Fibroblast of peridontal ligament (primary cell): ENCODE results near the gene OR51F2.
"Not testable (repeated sequence)": the region's sequence is repeated elsewhere in the genome, so short reads cannot be mapped to it uniquely, and the experiment has no call there.

ENCODE experiments used
- DNase-seq: peaks from one replicate; pipeline ENCODE4 v3.0.0-alpha.2; 2010; ENCODE audit errors: extremely low read depth

The OR51F2 gene, protein sequence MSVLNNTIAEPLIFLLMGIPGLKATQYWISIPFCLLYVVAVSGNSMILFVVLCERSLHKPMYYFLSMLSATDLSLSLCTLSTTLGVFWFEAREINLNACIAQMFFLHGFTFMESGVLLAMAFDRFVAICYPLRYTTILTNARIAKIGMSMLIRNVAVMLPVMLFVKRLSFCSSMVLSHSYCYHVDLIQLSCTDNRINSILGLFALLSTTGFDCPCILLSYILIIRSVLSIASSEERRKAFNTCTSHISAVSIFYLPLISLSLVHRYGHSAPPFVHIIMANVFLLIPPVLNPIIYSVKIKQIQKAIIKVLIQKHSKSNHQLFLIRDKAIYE

DNA sequence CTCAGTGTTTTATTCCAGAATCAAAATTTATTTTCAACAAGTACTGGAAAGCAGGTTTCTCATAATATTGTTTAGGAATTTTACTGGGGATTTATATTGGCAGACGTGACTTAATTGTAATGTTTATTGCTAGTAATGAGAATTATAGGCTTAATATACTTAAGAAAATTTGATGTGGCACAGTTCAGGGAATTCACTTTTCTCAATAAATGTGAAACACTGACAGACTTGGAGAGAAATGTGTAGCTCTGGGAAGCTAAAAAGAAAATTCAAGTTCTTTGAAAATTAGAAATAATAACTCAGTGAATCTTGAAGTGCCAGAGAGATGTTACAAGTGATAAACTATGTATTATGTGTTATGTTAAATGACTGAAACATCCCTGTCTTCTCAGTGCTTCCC, at the start of gene OR51F2:
TSS of gene OR51F2 (plus strand) at position 301 of the 400 bp plus-strand sequence. CDS start 101 bp downstream, outside the sequence.
- DNase-seq, result no peak

DNA sequence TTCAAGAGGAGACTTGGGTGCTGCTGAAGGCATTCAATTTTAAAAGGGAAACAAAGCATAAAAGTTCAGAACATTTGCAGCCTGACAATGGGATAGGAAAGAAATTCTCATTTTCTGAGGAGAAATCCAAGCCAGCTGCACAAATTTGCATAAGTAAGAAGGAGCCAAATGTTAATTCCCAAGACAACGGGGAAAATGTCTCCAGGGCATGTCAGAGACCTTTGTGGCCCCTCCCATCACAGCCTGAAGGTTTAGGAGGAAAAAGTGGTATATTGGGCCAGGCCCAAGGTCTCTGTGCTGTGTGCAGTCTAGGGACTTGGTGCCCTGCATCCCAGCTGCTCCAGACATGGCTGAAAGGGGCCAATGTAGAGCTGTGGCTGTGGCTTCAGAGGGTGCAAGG, 38.7 kb upstream of the OR51F2 start:
- DNase-seq, result no peak

DNA sequence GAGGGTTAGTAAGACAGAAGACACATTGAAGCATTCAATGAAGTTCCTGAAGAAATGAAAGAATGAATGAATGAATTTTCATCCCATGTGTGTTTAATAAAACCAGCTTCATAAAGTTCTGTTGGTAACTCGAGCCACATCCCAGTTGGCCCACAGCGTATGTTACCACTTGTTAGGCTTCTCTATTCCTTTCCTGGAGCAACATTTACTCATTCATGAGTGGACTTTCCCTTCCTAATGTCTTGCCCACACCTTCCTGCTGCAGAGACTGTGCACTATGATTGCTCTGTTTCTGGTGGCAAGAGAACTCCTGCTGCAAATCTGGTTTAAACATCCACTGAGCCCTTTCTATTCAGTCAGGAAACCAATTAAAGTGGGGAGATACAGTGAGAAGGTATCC, 23.9 kb upstream of the OR51F2 start:
- no peak for DNase-seq

DNA sequence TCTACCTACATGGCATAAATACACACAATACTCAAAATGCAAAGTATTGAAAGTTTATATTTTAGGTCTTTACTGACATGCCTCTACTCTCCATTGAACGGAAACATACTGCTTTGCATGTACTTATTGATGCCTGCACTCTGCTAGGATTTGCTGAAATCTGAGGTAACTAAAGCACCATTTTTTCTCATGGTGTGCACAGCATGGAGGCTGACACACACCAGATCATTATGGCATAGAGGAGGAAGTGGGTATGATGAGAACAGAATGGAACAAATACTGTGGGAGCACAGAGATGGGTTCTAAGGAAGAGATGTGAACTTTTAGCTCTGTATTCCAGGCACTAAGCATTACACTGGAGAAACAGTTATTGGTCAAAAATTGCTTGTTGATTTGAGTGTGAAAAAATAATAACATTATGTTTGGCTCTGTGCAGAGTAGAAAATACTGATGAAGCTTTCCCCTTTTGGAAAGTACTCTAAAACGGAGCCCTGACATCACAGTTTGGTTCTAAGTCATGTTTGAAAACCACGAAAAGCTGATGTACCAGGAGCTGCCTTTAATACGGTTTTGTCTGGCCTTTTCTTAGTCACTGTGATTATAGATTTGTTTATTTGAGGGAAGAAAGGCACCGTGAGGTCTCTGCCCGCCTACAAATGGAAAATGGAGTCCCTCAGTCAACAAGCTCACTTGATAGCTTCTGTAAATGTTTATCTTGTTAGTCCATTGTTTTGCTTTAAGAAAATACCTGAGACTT, 22.5 kb upstream of the OR51F2 start:
- DNase-seq, result no peak

DNA sequence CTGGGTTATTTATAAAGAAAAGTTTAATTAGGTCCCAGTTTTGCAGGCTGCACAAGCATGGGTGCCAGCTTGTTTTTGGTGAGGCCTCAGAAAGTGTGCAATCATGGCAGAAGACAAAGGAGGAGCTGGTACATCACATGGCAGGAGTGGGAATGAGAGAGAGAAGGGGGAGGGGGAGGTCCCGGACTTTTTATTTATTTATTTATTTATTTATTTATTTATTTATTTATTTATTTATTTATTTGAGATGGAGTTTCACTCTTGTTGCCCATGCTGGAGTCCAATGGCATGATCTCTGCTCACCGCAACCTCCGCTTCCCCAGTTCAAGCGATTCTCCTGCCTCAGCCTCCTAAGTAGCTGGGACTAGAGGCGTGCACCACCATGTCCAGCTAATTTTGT, 19.8 kb upstream of the OR51F2 start:
- DNase-seq, result not testable (repeated sequence)

DNA sequence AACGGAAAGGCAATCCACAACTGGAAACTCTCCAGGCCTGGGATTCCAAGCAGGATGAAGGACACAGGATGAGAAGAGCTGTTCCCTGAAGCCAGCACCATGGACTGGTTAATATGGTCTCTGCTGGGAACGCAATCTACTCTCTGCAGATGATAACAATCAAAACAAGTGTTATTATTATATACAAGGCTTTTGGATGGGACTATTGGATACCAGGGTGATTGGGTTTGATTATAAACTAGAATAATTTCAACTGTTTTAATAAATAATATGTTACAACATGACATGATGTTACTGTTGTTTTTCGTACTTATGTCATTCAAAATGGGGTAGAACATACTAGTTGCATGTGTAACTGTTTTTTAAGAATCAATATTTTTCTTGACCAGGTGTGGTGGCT, 16.8 kb upstream of the OR51F2 start, which contains the start of gene OR52R1:
TSS of gene OR52R1 (minus strand) at position 101 of the 400 bp plus-strand sequence. CDS start at position 101, 0 bp downstream.
- DNase-seq, result no peak

DNA sequence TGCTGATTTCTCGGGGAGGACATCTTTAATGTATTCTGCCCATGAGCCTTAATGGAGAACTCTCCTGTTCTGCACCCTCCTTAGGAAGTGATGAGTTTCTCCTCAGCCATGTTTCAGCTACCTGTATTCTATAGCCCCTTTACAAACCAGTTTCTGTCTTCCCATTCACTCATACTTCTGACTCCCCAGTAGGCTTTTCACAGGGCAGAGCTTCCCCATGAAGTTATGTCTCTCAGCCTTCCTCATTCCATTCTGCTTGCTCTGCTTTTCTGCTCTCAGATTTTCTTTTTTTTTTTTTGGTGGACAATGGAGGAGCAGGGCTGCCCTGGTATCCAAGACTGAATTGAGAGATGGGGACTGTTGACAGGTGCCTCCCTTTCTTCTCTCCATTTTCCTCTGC, 12.6 kb upstream of the OR51F2 start:
- DNase-seq, result no peak

DNA sequence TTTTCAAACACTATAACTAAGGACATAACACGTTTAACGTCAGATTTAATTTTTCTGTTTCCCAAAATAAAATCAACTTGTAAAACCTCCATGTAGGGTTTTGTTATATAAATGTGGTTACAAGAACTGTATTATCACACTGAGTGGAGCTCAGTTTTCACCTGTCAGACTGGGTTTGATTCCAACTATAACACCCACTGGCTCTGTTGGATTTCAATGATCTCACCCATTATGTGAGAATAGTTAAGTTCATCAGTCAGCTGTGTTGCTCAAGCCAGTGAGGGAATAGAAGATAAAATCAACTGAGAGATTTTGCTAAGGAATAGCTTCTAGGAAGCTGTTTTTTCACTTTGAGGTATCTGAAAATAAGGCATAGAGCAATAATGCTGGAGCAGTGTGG, 11.9 kb upstream of the OR51F2 start:
- no peak for DNase-seq

DNA sequence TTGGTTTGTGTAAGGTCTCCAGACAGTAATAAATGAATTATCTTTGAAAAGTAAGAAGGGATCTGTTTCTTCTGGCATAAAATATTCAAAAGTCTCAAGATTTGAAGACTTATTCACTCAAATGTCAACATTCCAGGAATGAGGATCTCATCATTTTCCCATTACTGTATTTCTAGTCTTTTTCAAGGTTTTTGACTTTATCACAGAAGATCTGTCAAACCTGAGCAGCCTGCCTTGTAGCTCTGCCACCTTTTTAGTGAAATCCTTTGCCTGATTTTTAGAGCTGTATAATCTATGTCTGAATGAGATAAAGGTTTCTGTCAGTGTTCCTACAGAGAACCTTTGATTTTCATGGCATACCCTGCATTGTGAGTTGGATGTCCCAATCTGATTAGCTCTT, 4.0 kb downstream of the OR51F2 start:
- no peak for DNase-seq

DNA sequence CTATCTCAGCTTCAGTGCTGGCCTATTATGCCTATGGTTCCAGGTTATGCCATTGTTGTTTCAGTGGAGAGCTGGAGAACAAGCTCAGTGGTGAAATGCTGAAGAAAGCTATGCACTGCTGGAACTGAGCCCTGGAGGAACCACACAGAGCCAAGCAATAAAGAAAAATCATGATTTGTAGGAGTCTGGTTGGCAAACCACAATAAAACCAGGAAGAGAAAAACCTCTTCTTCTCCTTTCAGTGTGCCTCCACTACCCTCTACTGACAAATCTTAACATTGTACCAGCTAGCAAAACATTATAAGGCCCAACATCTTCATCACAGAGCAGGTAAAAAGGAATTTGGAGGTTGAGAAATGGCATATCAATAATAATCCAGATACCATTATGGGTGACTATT, 5.3 kb downstream of the OR51F2 start:
- peak; percentile 71 for DNase-seq

DNA sequence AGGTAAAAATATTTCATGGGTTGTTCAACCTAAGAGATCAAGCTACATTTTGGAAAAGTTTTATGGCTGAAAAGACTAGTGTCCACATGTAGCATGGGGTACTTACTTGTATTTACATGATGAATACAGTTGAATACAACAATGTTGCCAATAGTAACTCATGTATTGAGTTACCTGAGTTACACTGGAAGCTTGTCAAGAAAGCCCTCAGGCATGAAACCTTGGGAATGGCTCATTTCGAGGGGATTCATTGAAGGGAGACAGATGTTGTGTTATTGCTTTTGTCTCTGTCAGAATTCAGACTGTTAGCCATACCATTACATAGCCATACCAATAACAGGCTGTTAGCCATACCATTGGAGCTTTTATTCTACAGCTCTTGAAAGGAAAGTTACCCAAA, 9.2 kb downstream of the OR51F2 start:
- DNase-seq, result no peak

DNA sequence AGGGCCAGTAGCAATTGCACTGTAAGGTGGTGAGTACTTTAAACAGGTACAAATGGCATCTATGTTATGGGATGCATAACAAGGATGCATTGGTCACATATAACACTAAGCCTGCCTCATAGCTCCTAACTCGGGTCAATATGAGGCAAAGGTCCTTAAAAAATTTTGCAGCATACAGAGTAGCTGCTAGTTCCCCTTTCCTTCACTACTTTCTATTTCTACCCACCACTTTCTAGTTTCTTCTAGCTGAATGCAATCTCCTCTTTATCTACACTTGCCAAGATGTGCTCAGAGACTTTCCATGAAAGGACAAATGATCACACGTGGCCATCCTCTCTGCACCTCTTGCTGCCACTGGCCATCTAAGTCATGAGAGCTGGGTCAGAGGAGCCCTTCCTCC, 9.8 kb downstream of the OR51F2 start:
- no peak for DNase-seq

DNA sequence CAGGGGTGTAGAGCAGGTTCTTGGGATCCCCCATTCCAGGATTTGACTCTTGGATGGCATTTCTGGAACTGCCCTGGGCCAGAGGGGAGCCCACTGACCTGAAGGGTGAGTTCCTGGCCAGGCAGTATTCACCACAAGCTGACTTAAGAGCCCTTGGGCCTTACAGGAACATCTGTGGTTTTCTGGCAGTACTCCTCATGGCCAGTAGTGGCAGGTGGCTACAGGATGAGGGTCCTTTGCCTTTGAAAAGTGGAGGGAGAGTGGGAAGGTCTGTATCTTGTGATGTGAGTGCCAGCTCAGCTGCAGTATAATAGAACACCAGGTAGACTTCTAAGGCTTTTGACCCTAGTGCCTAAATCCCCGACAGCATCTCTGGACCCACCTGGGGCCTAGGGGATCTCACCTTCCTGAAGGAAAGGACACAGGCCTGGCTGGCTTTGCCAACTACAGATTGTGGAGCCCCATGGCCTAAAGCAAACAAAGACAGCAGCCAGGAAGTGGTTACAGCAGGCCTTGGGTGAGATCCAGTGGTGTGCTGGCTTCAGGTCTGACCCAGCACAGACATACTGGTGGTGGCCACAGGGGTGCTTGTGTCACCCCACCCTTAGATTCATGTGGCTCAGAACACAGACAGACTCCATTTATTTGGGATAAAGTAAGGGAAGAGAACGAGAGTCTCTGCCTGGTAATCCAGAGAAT, 18.9 kb downstream of the OR51F2 start:
- no peak for DNase-seq

DNA sequence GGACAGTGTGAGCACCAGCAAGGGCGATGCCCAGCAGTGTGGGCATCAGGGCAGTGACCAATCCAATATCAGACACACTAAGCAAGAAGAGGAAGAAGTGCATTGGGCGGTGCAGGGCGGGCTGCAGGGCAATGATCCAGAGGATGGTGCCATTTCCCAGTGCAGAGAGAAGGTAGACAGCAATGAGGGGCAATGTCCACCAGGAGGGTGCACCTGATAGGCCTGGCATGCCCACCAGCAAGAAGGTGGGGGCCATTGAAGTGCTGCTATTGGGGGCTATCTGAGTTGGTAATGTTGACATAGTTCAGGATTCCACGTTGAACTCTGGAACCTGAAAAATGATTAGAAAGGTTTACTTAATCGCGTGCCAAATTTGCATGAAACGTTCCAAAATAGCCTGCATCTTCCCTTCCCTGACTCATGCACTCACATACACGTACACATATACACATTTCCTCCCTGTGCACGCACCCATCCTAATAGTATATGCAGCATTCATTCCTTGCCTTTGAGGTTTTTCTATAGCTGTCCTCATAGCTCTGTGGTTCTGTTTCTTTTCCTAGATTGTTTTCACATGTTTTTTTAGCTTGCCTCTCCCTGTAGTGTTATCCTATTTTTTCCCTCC, 27.9 kb downstream of the OR51F2 start, which contains the start of gene OR51S1:
TSS of gene OR51S1 (minus strand) at position 301 of the 625 bp plus-strand sequence. CDS start at position 301, 0 bp downstream.
- DNase-seq, result no peak

DNA sequence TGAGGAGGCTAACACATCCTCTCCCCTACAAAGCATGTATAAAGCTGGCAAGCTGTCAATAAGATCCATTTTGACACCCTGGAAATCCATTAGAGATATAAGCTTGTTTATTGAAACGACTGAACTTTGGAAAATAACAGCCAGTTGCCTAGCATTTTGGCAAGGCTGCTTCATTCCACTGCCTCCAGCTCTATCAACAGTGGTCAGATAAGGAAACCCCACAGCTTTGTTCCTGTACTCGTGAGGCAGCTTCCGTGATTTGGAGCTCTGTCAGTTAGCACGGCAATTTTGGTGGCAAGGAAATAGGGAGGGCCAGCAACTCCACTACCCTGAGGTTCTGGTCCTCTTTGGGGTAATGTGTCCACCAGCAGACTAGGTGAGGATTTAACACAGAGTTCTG, 29.9 kb downstream of the OR51F2 start:
- peak; percentile 18 for DNase-seq

DNA sequence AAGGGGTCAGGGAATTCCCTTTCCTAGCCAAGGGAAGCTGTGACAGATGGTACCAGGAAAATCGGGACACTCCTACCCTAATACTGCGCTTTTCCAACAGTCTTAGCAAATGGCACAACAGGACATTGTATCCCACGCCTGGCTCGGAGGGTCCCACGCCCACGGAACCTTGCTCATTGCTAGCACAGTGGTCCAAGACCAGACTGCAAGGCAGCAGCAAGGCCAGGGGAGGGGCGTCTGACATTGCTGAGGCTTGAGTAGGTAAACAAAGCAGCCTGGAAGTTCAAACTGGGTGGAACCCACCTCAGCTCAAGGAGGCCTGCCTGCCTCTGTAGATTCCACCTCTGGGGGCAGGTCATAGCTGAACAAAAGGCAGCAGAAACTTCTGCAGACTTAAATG, 33.2 kb downstream of the OR51F2 start:
- not testable (repeated sequence) for DNase-seq

DNA sequence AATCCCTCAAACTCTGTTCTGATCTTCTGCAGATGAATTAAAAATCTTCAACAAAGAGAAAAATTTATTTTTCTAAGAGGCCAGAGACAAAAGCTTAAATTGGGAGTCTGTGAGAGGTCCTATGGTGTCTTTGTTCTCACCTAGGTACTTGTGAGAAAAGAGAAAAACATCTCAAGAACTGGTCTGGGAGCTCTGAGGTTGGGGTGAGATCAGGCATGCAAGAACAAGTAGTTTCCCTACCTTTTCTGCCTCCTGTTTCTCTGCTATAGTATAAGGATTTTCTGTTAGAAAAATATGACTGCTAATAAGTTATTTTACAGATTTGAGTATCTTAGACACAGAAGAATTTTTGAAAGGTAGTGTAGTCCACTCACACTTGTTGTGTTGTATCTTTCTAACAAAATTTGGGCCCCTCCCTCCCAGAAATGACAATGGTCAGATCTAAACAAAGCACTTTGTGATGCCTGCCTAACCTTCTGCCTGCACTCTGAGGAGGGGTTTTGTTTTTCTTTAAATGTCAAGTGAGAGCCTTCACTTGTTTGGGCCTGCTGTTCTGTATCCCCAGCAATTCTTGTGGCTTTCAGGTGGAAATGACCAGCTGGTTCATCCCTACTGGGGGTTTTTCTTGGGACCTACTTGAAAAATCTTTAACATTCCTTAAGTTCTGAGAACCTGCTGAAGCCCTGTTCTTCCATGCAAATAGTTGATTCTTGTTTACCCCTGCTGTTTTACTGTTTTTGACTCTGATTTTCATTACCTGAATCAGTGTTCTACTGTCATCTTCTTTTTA, 41.5 kb downstream of the OR51F2 start:
- DNase-seq, result no peak

DNA sequence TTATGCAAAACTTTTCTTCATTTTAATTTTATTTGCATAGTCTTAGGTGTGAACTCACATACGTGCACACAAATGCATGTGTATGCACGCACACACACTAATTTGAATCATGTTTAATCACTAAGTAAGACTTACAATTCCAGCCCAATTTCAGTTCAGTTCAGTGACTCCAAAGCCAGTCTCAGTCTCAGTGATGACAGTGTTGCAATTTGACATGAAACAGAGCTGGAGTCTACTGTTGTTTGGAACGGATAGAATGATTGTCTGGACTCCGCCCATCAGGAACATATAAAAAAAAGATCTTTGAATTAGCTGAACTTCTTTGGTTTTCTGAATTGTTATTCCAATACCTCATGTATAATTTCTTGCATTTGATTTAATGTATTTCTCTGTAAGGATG, 42.8 kb downstream of the OR51F2 start:
- DNase-seq, result no peak

DNA sequence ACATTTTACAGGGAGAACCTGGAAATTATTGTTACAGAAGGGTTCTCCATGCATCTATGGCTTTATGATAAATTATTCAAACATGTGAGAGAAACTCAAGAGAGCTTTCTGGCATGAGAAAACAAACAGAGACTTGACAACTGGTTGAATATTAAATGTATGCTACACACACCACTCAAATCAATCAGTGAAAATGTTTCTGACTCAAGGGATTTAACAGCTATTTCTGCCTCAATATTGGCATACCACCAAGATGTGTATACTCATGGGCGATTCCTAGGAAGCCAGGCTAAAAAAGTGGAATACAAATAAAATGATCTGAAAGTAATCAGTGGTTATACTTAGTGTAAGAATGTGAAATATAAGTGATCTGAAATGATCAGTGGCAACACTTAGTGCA, 44.7 kb downstream of the OR51F2 start:
- no peak for DNase-seq
